Endothelial cell of umbilical vein (primary cell): Measurements from ENCODE around the gene RYR2. TPM values are rescaled to one million over a fixed set of nuclear protein-coding genes. Genes with fewer than 3 reads are reported as not detected.

Experiments
- BruUV-seq: library from RNA; stranded (reverse); fragments of 400-500 nt; replicated peaks from 2 replicates; lab custom pipeline; 2021; lab: Mats Ljungman, UMichigan
- CTCF ChIA-PET: fragments of 300-600, 350-600 bp; sonication (Branson Sonifier 250); formaldehyde crosslinking; loops from one replicate; lab custom pipeline; 2021; ENCODE audit warnings: antibody characterized with exemption, inconsistent platforms; lab: Charles Lee
- POLR2A ChIA-PET: fragments of 300-600, 350-600 bp; sonication (Branson Sonifier 250); formaldehyde crosslinking; loops from one replicate; lab custom pipeline; 2021; ENCODE audit warnings: antibody characterized with exemption, inconsistent platforms; lab: Charles Lee
- DNase-seq: peaks from one replicate; pipeline ENCODE4 v3.0.0-alpha.2; 2011; ENCODE audit warnings: low read depth, low spot score
- FAIRE-seq: peaks from 2 replicates; lab custom pipeline; 2011; peaks lifted over from hg19 to GRCh38; lab: Jason Lieb, UNC
- H2AFZ ChIP-seq: 2 replicates; pipeline ENCODE4 v1.6.0; 2012; ENCODE audit warnings: low read depth, low read length, control low read depth, inconsistent platforms
- H3K27ac ChIP-seq: 2 replicates; pipeline ENCODE4 v1.5.1; 2011; ENCODE audit warnings: low read depth, mild to moderate bottlenecking, control low read depth, low read length, moderate library complexity; ENCODE audit not compliant: insufficient read depth
- H3K27me3 ChIP-seq, 2 experiments: 2 replicates each; pipeline versions ENCODE4 v1.6.0 to v1.6.1; 2011; ENCODE audit warnings: low read length in 2 of 2, mixed read lengths in 1 of 2; ENCODE audit not compliant: control insufficient read depth in 2 of 2, insufficient read depth in 2 of 2
- H3K36me3 ChIP-seq, 2 experiments: 2 replicates in 1 of 2; 3 replicates in 1 of 2; pipeline ENCODE4 v1.5.1; 2011; ENCODE audit warnings: low read length in 2 of 2, mild to moderate bottlenecking in 1 of 2, moderate library complexity in 1 of 2; ENCODE audit not compliant: control insufficient read depth in 2 of 2, insufficient read depth in 2 of 2; ENCODE audit errors: extremely low read depth in 1 of 2
- H3K4me1 ChIP-seq: 3 replicates; pipeline ENCODE4 v1.5.1; 2011; ENCODE audit warnings: mild to moderate bottlenecking, low read length; ENCODE audit not compliant: control insufficient read depth, insufficient read depth; ENCODE audit errors: extremely low read depth
- H3K4me2 ChIP-seq: 2 replicates; pipeline ENCODE4 v1.6.1; 2011; ENCODE audit warnings: low read length, control low read depth, mixed read lengths; ENCODE audit not compliant: insufficient read depth
- H3K4me3 ChIP-seq, 3 experiments: fragments of 200-600 bp in 1 of 3; sonication (generic), shearing (Covaris generic) in 1 of 3; replicated peaks in 1 of 3; 2 replicates each; pipeline ENCODE4 v1.5.1; 2011 to 2016; ENCODE audit warnings: control low read depth in 3 of 3, low read length in 3 of 3, mild to moderate bottlenecking in 2 of 3, inconsistent platforms in 1 of 3, low read depth in 1 of 3, moderate library complexity in 1 of 3; ENCODE audit not compliant: insufficient read depth in 1 of 3
- H3K79me2 ChIP-seq: 2 replicates; pipeline ENCODE4 v1.6.0; 2012; ENCODE audit warnings: low read length, inconsistent platforms; ENCODE audit not compliant: control insufficient read depth, insufficient read depth
- H3K9ac ChIP-seq: replicated peaks from 2 replicates; pipeline ENCODE3; 2011; ENCODE audit warnings: low read length, control low read depth; ENCODE audit not compliant: insufficient read depth; ENCODE audit errors: extremely low read depth
- H3K9me1 ChIP-seq: replicated peaks from 3 replicates; pipeline ENCODE4 v1.6.0; 2011; ENCODE audit warnings: mild to moderate bottlenecking, low read length; ENCODE audit not compliant: control insufficient read depth, insufficient read depth; ENCODE audit errors: extremely low read depth
- H3K9me3 ChIP-seq: replicated peaks from 2 replicates; pipeline ENCODE4 v1.5.1; 2012; ENCODE audit warnings: low read length, inconsistent platforms; ENCODE audit not compliant: control insufficient read depth, insufficient read depth
- H4K20me1 ChIP-seq: replicated peaks from 2 replicates; pipeline ENCODE3; 2011; ENCODE audit warnings: mild to moderate bottlenecking, low read length; ENCODE audit not compliant: control insufficient read depth, insufficient read depth; ENCODE audit errors: extremely low read depth
- CTCF ChIP-seq, 2 donors: IDR thresholded peaks; 1 replicate in 1 of 2; 2 replicates in 1 of 2; pipeline ENCODE4 v1.5.1; 2011; ENCODE audit warnings: low read length in 2 of 2, mild to moderate bottlenecking in 2 of 2, moderate library complexity in 2 of 2, control low read depth in 1 of 2, inconsistent platforms in 1 of 2, low read depth in 1 of 2; ENCODE audit not compliant: insufficient read depth in 1 of 2; ENCODE audit errors: extremely low read depth in 1 of 2
- EZH2 ChIP-seq: IDR thresholded peaks from 2 replicates; pipeline ENCODE4 v1.6.1; 2012; ENCODE audit warnings: borderline replicate concordance, low read depth, mild to moderate bottlenecking, moderate library complexity, low read length, inconsistent platforms; ENCODE audit not compliant: severe bottlenecking
- FOS ChIP-seq: IDR thresholded peaks from 2 replicates; pipeline ENCODE4 v1.6.1; 2011; ENCODE audit warnings: mild to moderate bottlenecking, low read length, moderate library complexity, borderline replicate concordance; ENCODE audit not compliant: insufficient read depth
- GATA2 ChIP-seq: IDR thresholded peaks from 2 replicates; pipeline ENCODE4 v1.7.0; 2011; ENCODE audit warnings: low read depth, mild to moderate bottlenecking, moderate library complexity, mixed read lengths, low read length; ENCODE audit not compliant: insufficient read length, insufficient read depth
- JUN ChIP-seq: IDR thresholded peaks from 2 replicates; pipeline ENCODE4 v1.6.1; 2011; ENCODE audit warnings: borderline replicate concordance, low read depth; ENCODE audit not compliant: insufficient read length, insufficient read depth
- MAX ChIP-seq: IDR thresholded peaks from 2 replicates; pipeline ENCODE4 v1.6.1; 2011; ENCODE audit not compliant: insufficient read depth, insufficient read length
- MYC ChIP-seq: IDR thresholded peaks from one replicate; pipeline ENCODE4 v1.6.1; 2011; ENCODE audit warnings: mild to moderate bottlenecking, low read depth, low read length
- POLR2A ChIP-seq: IDR thresholded peaks from 2 replicates; pipeline ENCODE4 v1.6.1; 2012; ENCODE audit warnings: low read depth, mild to moderate bottlenecking, control low read depth, low read length
- POLR2AphosphoS5 ChIP-seq: IDR thresholded peaks from 2 replicates; pipeline ENCODE4 v1.6.1; 2012; ENCODE audit warnings: low read depth, mild to moderate bottlenecking, control low read depth, low read length, moderate library complexity; ENCODE audit not compliant: insufficient read depth
- dilution Hi-C: fragments of 300-500 bp; cut with MboI; formaldehyde crosslinking; loops from one replicate; pipeline ENCODE4 v1.15.0; 2019; ENCODE audit warnings: low sequenced_read_pairs; ENCODE audit not compliant: extremely low pct_ligation_motif_present
- intact Hi-C: fragments of 100-400 bp; cut with micrococcal nuclease; formaldehyde crosslinking; loops from one replicate; pipeline ENCODE4 v1.10.0; 2022
- polyA plus RNA-seq, 4 experiments: library from polyadenylated mRNA; depleted of rRNA in 3 of 4; stranded (reverse) in 3 of 4; unstranded in 1 of 4; fragments of >200 nt; gene quantifications; 2 replicates each; pipeline versions ENCODE4 v1.2.1 to v1.2.3, GENCODE V29; 2011 to 2012; ENCODE audit warnings: missing spikeins in 1 of 4
- total RNA-seq: library from RNA; stranded (reverse); gene quantifications from 2 replicates; pipeline ENCODE4 v1.2.3, GENCODE V29; 2021

RYR2 gene
- total and polyA plus RNA-seq, 2 donors (not counting 3 experiments of a cell fraction or from before 2014, with no cell fraction given), result not detected

GRCh38 chr1:237671935-237672334 is 630.0 kb downstream of the RYR2 start:
- Histone ChIP-seq H3K4me3 (no peak overlapping the region), H4K20me1 (no peaks in the 10 kb centered on the region), H3K9me1 (no peaks in the 10 kb centered on the region), H3K27ac (no peak overlapping the region), H2AFZ (no peak overlapping the region), H3K79me2 (no peaks in the 10 kb centered on the region), H3K9ac (no peak overlapping the region), H3K27me3 (no peaks in the 10 kb centered on the region), H3K36me3 (no peaks in the 10 kb centered on the region), H3K4me2 (no peak overlapping the region), H3K9me3 (no peaks in the 10 kb centered on the region), H3K4me1 (no peaks in the 10 kb centered on the region)
- FAIRE-seq (no peak), DNase-seq (no peak)
- BruUV-seq, result no TSS peak
- intact Hi-C loops (no loop called here), dilution Hi-C loops (no loop called here)
- TF ChIP-seq FOS, result no peak
- TF ChIP-seq CTCF (IDR thresholded peaks at IDR 0.05; ENCODE audit: extremely low read depth in 1 of 2, insufficient read depth in 1 of 2, low read depth in 1 of 2, low read length in 2 of 2), result no peak
- TF ChIP-seq JUN, result no peak
- TF ChIP-seq MAX, result no peak
- TF ChIP-seq GATA2, result no peak
- TF ChIP-seq MYC, result no peak
- TF ChIP-seq POLR2A, result no peak
- TF ChIP-seq EZH2, result no peak
- no peak for TF ChIP-seq POLR2AphosphoS5
- ChIA-PET POLR2A (no interaction called here), CTCF (no interaction called here)
